Endodermal cell (in vitro differentiated cells): ENCODE data around the gene EIF4E3. TPM values are rescaled to one million over a fixed set of nuclear protein-coding genes. Genes with fewer than 3 reads are reported as not detected.

Experiments used
- DNase-seq: peaks from one replicate; pipeline ENCODE4 v3.0.0-alpha.2; 2017
- H3K27ac ChIP-seq: 2 replicates; pipeline ENCODE4 v1.5.1; 2013; ENCODE audit warnings: mild to moderate bottlenecking, low read depth, low read length, moderate library complexity
- H3K27me3 ChIP-seq: 2 replicates; pipeline ENCODE4 v1.6.1; 2013; ENCODE audit warnings: mild to moderate bottlenecking, low read length, moderate library complexity; ENCODE audit not compliant: insufficient read depth, control insufficient read depth, poor library complexity, severe bottlenecking
- H3K36me3 ChIP-seq: 2 replicates; pipeline ENCODE4 v1.7.0; 2013; ENCODE audit warnings: mild to moderate bottlenecking, low read length, moderate library complexity; ENCODE audit not compliant: control insufficient read depth, insufficient read depth
- H3K4me1 ChIP-seq: one replicate; pipeline ENCODE4 v1.7.0; 2013; ENCODE audit warnings: low read length; ENCODE audit not compliant: control insufficient read depth, insufficient read depth
- H3K4me3 ChIP-seq: 2 replicates; pipeline ENCODE4 v1.5.1; 2013; ENCODE audit warnings: mild to moderate bottlenecking, low read length, moderate library complexity
- H3K9ac ChIP-seq: 2 replicates; pipeline ENCODE4 v1.6.1; 2013; ENCODE audit warnings: mild to moderate bottlenecking, low read length, moderate library complexity; ENCODE audit not compliant: poor library complexity, severe bottlenecking; ENCODE audit errors: extremely low read depth
- H3K9me3 ChIP-seq: 2 replicates; pipeline ENCODE4 v1.6.1; 2013; ENCODE audit warnings: mild to moderate bottlenecking, low read length, moderate library complexity; ENCODE audit not compliant: control insufficient read depth
- H3K27ac Mint-ChIP-seq: 2 replicates; pipeline ENCODE4 v1.8.0; 2020; ENCODE audit warnings: mixed read lengths
- H3K27me3 Mint-ChIP-seq: 2 replicates; pipeline ENCODE4 v1.8.0; 2021; ENCODE audit warnings: mild to moderate bottlenecking, mixed read lengths; ENCODE audit not compliant: insufficient read depth
- H3K36me3 Mint-ChIP-seq: 2 replicates; pipeline ENCODE4 v1.8.0; 2020; ENCODE audit warnings: low read depth, mixed read lengths
- H3K4me1 Mint-ChIP-seq: 2 replicates; pipeline ENCODE4 v1.8.0; 2020; ENCODE audit warnings: mixed read lengths
- H3K4me3 Mint-ChIP-seq: 2 replicates; pipeline ENCODE4 v1.8.0; 2020; ENCODE audit warnings: mild to moderate bottlenecking, moderate library complexity, mixed read lengths
- H3K9me3 Mint-ChIP-seq: 2 replicates; pipeline ENCODE4 v1.8.0; 2020; ENCODE audit warnings: mild to moderate bottlenecking, mixed read lengths
- CTCF ChIP-seq: fragments of 200-600 bp; sonication (generic); conservative IDR thresholded peaks from 2 replicates; pipeline ENCODE4 v1.5.0; 2021; ENCODE audit warnings: antibody characterized with exemption, mild to moderate bottlenecking
- WGBS, 2 experiments: methylation state at CpG; one replicate each; pipeline versions ENCODE4 v1.1.5 to v1.1.7; 2013; ENCODE audit warnings: missing lambda C conversion rate in 2 of 2, mixed read lengths in 1 of 2; ENCODE audit not compliant: insufficient coverage in 1 of 2, insufficient read length in 1 of 2; 5-methylcytosine and 5-hydroxymethylcytosine counted together
- total RNA-seq, 2 donors: library from RNA; stranded (reverse); fragmentation: NEBNext Ultra II Directional in 1 of 2; extraction: Animal tissue kit (Norgen Biotek cat#: 25700) in 1 of 2; gene quantifications; 2 replicates in 1 of 2; 3 replicates in 1 of 2; pipeline ENCODE4 v1.2.1, GENCODE V29; 2021

EIF4E3 gene
- total RNA-seq, 2 donors from 2014 or later, result 1.9 to 5.5 TPM

GRCh38 chr3:71629289-71629688 lies 95.9 kb downstream of the EIF4E3 start:
- H3K4me3 ChIP-seq, result no peak overlapping the region
- H3K4me1 Mint-ChIP-seq, result peaks cover 5% of the 10 kb centered on the region
- no peak for DNase-seq
- H3K9me3 ChIP-seq, result no peaks in the 10 kb centered on the region
- no peaks in the 10 kb centered on the region for H3K27me3 ChIP-seq
- H3K4me1 ChIP-seq, result no peaks in the 10 kb centered on the region
- no peak overlapping the region for H3K27ac ChIP-seq
- no peaks in the 10 kb centered on the region for H3K36me3 Mint-ChIP-seq
- no peak overlapping the region for H3K4me3 Mint-ChIP-seq
- H3K36me3 ChIP-seq, result no peaks in the 10 kb centered on the region
- peaks cover 10% of the 10 kb centered on the region for H3K9me3 Mint-ChIP-seq
- 90 to 96% methylated on average over 8 of the region's 8 CpGs for WGBS, 2 experiments
- no peak overlapping the region for H3K27ac Mint-ChIP-seq
- H3K9ac ChIP-seq, result no peak overlapping the region
- TF ChIP-seq CTCF, result no peak
- no peaks in the 10 kb centered on the region for H3K27me3 Mint-ChIP-seq

- H3K27me3 Mint-ChIP-seq, result no peaks in the 10 kb centered on the region
- H3K9me3 ChIP-seq, result no peaks in the 10 kb centered on the region
- no peak overlapping the region for H3K27ac ChIP-seq
- H3K4me1 Mint-ChIP-seq, result peaks cover 5% of the 10 kb centered on the region
- H3K4me3 ChIP-seq, result no peak overlapping the region
- no peak for DNase-seq
- no peak overlapping the region for H3K27ac Mint-ChIP-seq
- H3K36me3 ChIP-seq, result no peaks in the 10 kb centered on the region
- peaks cover 10% of the 10 kb centered on the region for H3K9me3 Mint-ChIP-seq
- no peaks in the 10 kb centered on the region for H3K27me3 ChIP-seq
- no peaks in the 10 kb centered on the region for H3K36me3 Mint-ChIP-seq
- no peak for TF ChIP-seq CTCF
- 89% methylated on average over 6 of the region's 6 CpGs; no CpG with 5 or more reads in 1 of the 2 experiments for WGBS, 2 experiments
- no peaks in the 10 kb centered on the region for H3K4me1 ChIP-seq
- H3K4me3 Mint-ChIP-seq, result no peak overlapping the region
- no peak overlapping the region for H3K9ac ChIP-seq
Measured at GRCh38 chr3:71628522-71628921, 96.7 kb downstream of the EIF4E3 start.

- H3K9ac ChIP-seq, result no peak overlapping the region
- TF ChIP-seq CTCF, result no peak
- no peak overlapping the region for H3K27ac ChIP-seq
- H3K9me3 Mint-ChIP-seq, result no peaks in the 10 kb centered on the region
- H3K27me3 Mint-ChIP-seq, result no peaks in the 10 kb centered on the region
- no peaks in the 10 kb centered on the region for H3K9me3 ChIP-seq
- peaks cover 5% of the 10 kb centered on the region for H3K4me1 Mint-ChIP-seq
- no peaks in the 10 kb centered on the region for H3K4me1 ChIP-seq
- no peak overlapping the region for H3K27ac Mint-ChIP-seq
- H3K4me3 ChIP-seq, result no peak overlapping the region
- no peak for DNase-seq
- no peak overlapping the region for H3K4me3 Mint-ChIP-seq
- H3K36me3 Mint-ChIP-seq, result no peaks in the 10 kb centered on the region
- H3K36me3 ChIP-seq, result no peaks in the 10 kb centered on the region
- H3K27me3 ChIP-seq, result no peaks in the 10 kb centered on the region
Measured at GRCh38 chr3:71625676-71626075, 99.5 kb downstream of the EIF4E3 start.

Other genes with a start within 250 kb of the EIF4E3 start
- gene FOXP1, start 141.7 kb downstream of the EIF4E3 start, total RNA-seq, result 10 to 100 TPM; 41.7 to 94.3 TPM
- 1 to 10 TPM; 7.4 to 7.9 TPM for gene GPR27, start 28.5 kb upstream of the EIF4E3 start, total RNA-seq
- under 1 TPM in 1 of 2 donors, not detected in 1; 0.29 TPM for gene PROK2, start 59.7 kb upstream of the EIF4E3 start, total RNA-seq